MM.1S (cell line): ENCODE data around the gene ZNF625.

Experiments used
- DNase-seq: peaks from one replicate; pipeline ENCODE4 v3.0.0-alpha.2; 2015
- H2AFZ ChIP-seq: fragments of 300-600 bp; sonication (generic); 2 replicates; pipeline ENCODE4 v1.6.0; 2016; ENCODE audit warnings: antibody characterized with exemption, low read length
- H3F3A ChIP-seq: fragments of 300-600 bp; sonication (generic); 2 replicates; pipeline ENCODE4 v1.6.1; 2016; ENCODE audit warnings: mild to moderate bottlenecking, antibody characterized with exemption, low read length, moderate library complexity, mixed read lengths; ENCODE audit not compliant: insufficient read depth
- H3K27ac ChIP-seq: fragments of 300-600 bp; sonication (generic); 2 replicates; pipeline ENCODE4 v1.5.1; 2016; ENCODE audit warnings: mild to moderate bottlenecking, low read length
- H3K27me3 ChIP-seq: fragments of 300-600 bp; sonication (generic); replicated peaks from 2 replicates; pipeline ENCODE4 v1.6.0; 2016; ENCODE audit warnings: low read length; ENCODE audit not compliant: insufficient read depth
- H3K36me3 ChIP-seq: fragments of 300-600 bp; sonication (generic); replicated peaks from 2 replicates; pipeline ENCODE4 v1.6.1; 2016; ENCODE audit warnings: mild to moderate bottlenecking, low read length, mixed read lengths; ENCODE audit not compliant: insufficient read depth
- H3K4me1 ChIP-seq: fragments of 300-600 bp; sonication (generic); 2 replicates; pipeline ENCODE4 v1.6.1; 2016; ENCODE audit warnings: low read length, mixed read lengths
- H3K4me2 ChIP-seq: fragments of 300-600 bp; sonication (generic); 2 replicates; pipeline ENCODE4 v1.6.0; 2016; ENCODE audit warnings: low read depth, low read length
- H3K4me3 ChIP-seq: fragments of 300-600 bp; sonication (generic); 2 replicates; pipeline ENCODE4 v1.5.1; 2016; ENCODE audit warnings: low read length, mixed read lengths
- H3K79me2 ChIP-seq: fragments of 300-600 bp; sonication (generic); 2 replicates; pipeline ENCODE4 v1.6.1; 2016; ENCODE audit warnings: mixed run types, low read length, mixed read lengths
- H3K9ac ChIP-seq: fragments of 300-600 bp; sonication (generic); 2 replicates; pipeline ENCODE4 v1.6.1; 2016; ENCODE audit warnings: low read length, mixed read lengths
- H3K9me2 ChIP-seq: fragments of 300-600 bp; sonication (generic); replicated peaks from 2 replicates; pipeline ENCODE4 v1.6.1; 2016; ENCODE audit warnings: mild to moderate bottlenecking, low read length, mixed read lengths; ENCODE audit not compliant: insufficient read depth
- H3K9me3 ChIP-seq: fragments of 300-600 bp; sonication (generic); replicated peaks from 2 replicates; pipeline ENCODE4 v1.6.1; 2016; ENCODE audit warnings: mild to moderate bottlenecking, low read length, mixed read lengths; ENCODE audit not compliant: insufficient read depth
- H4K20me1 ChIP-seq: fragments of 300-600 bp; sonication (generic); 2 replicates; pipeline ENCODE4 v1.6.1; 2016; ENCODE audit warnings: mild to moderate bottlenecking, low read length, moderate library complexity, mixed read lengths; ENCODE audit not compliant: insufficient read depth
- CTCF ChIP-seq: fragments of 300-600 bp; sonication (generic); IDR thresholded peaks from 2 replicates; pipeline ENCODE4 v1.5.1; 2016; ENCODE audit warnings: antibody characterized with exemption, low read length, mixed read lengths
- EZH2 ChIP-seq: fragments of 300-600 bp; sonication (generic); optimal IDR thresholded peaks from 2 replicates; pipeline ENCODE3; 2017; ENCODE audit warnings: low read depth, mild to moderate bottlenecking, antibody characterized with exemption, low read length, mixed read lengths
- EZH2phosphoT487 ChIP-seq: fragments of 300-600 bp; sonication (generic); IDR thresholded peaks from 2 replicates; pipeline ENCODE4 v1.6.1; 2018; ENCODE audit warnings: antibody characterized with exemption, low read length

ZNF625 gene

GRCh38 chr19:12180377-12180776 is 23.8 kb upstream of the ZNF625 start:
- H3K4me1 ChIP-seq = no peaks in the 10 kb centered on the region
- peaks cover 4% of the 10 kb centered on the region for H3K36me3 ChIP-seq
- no peaks in the 10 kb centered on the region for H3K27me3 ChIP-seq
- no peaks in the 10 kb centered on the region for H4K20me1 ChIP-seq
- peaks cover 87% of the 10 kb centered on the region for H3K79me2 ChIP-seq
- no peak overlapping the region for H3K27ac ChIP-seq
- DNase-seq = no peak
- H3F3A ChIP-seq = no peaks in the 10 kb centered on the region
- H3K4me2 ChIP-seq = no peak overlapping the region
- no peaks in the 10 kb centered on the region for H3K9me2 ChIP-seq
- H3K4me3 ChIP-seq = no peak overlapping the region
- TF ChIP-seq CTCF (no peak), EZH2phosphoT487 (no peak), EZH2 (no peak)
- H3K9ac ChIP-seq = no peak overlapping the region
- H3K9me3 ChIP-seq = no peaks in the 10 kb centered on the region
- H2AFZ ChIP-seq = no peak overlapping the region

GRCh38 chr19:12166626-12167025 is 10.1 kb upstream of the ZNF625 start:
- Histone ChIP-seq H3K9me3 (no peaks in the 10 kb centered on the region), H3K4me2 (no peak overlapping the region), H3K4me3 (no peak overlapping the region), H3K27me3 (no peaks in the 10 kb centered on the region), H3F3A (no peaks in the 10 kb centered on the region), H3K36me3 (peaks cover 2% of the 10 kb centered on the region; the same call in 1 of the 2 replicates), H2AFZ (no peak overlapping the region), H3K9ac (no peak overlapping the region), H4K20me1 (no peaks in the 10 kb centered on the region), H3K9me2 (no peaks in the 10 kb centered on the region), H3K79me2 (peaks cover 76% of the 10 kb centered on the region), H3K4me1 (no peaks in the 10 kb centered on the region), H3K27ac (no peak overlapping the region)
- no peak for DNase-seq
- TF ChIP-seq CTCF (no peak), EZH2phosphoT487 (no peak), EZH2 (no peak)

- H3K27ac ChIP-seq = no peak overlapping the region
- peak overlapping the region; percentile 91; the same call in 1 of the 2 replicates for H3K9ac ChIP-seq
- no peak for DNase-seq
- no peaks in the 10 kb centered on the region for H3K4me1 ChIP-seq
- no peak overlapping the region; the same call in 1 of the 2 replicates for H2AFZ ChIP-seq
- H3K27me3 ChIP-seq = no peaks in the 10 kb centered on the region
- no peaks in the 10 kb centered on the region for H3K9me3 ChIP-seq
- peak overlapping the region; percentile 89 for H3K4me3 ChIP-seq
- TF ChIP-seq CTCF (no peak), EZH2phosphoT487 (no peak), EZH2 (no peak)
- no peaks in the 10 kb centered on the region for H3K9me2 ChIP-seq
- H4K20me1 ChIP-seq = no peaks in the 10 kb centered on the region
- H3K36me3 ChIP-seq = no peaks in the 10 kb centered on the region
- peak overlapping the region; percentile 67 for H3K4me2 ChIP-seq
- H3F3A ChIP-seq = no peaks in the 10 kb centered on the region
- peaks cover 60% of the 10 kb centered on the region for H3K79me2 ChIP-seq
Measured at GRCh38 chr19:12163826-12164225, 7.3 kb upstream of the ZNF625 start.
